Lower leg skin (tissue), 3 donors: Measurements from ENCODE around the gene QRICH2.

Source experiments
- POLR2A ChIP-seq, 2 donors: fragments of 450-650 bp; IDR thresholded peaks; one replicate each; pipeline ENCODE4 v1.6.1; 2016 to 2017; ENCODE audit warnings: antibody characterized with exemption in 2 of 2, mild to moderate bottlenecking in 1 of 2, moderate library complexity in 1 of 2
- TF ChIP-seq, protein P1 (sequence below), 3 donors: fragments of 450-650 bp; IDR thresholded peaks; one replicate each; pipeline ENCODE4 v1.5.1; 2016; ENCODE audit warnings: antibody characterized with exemption in 3 of 3, mild to moderate bottlenecking in 3 of 3, moderate library complexity in 2 of 3

DNA sequence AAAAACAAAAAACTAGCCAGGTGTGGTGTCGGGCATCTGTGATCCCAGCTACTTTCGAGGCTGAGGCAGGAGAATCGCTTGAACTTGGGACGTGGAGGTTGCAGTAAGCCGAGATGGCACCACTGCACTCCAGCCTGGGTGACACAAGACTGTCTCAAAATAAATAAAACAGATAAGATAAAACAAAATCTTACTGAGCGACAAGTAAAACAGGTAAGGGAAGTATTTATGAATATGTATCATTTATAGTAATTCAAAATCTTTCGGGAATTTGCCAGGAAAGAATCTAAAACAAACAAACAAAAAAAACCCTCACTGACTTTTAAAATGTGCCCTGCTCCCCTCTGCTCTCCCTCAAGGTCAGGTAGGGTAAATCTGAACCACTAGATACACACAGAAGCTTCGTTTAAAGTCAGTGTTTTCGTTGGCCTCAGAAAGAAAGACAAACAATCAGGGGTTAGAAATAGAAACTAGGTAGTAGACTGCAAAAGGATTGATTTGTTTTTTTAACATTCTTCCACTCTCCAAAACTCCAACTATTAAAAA lies 43.5 kb upstream of the QRICH2 start:
- TF ChIP-seq, protein P1, sequence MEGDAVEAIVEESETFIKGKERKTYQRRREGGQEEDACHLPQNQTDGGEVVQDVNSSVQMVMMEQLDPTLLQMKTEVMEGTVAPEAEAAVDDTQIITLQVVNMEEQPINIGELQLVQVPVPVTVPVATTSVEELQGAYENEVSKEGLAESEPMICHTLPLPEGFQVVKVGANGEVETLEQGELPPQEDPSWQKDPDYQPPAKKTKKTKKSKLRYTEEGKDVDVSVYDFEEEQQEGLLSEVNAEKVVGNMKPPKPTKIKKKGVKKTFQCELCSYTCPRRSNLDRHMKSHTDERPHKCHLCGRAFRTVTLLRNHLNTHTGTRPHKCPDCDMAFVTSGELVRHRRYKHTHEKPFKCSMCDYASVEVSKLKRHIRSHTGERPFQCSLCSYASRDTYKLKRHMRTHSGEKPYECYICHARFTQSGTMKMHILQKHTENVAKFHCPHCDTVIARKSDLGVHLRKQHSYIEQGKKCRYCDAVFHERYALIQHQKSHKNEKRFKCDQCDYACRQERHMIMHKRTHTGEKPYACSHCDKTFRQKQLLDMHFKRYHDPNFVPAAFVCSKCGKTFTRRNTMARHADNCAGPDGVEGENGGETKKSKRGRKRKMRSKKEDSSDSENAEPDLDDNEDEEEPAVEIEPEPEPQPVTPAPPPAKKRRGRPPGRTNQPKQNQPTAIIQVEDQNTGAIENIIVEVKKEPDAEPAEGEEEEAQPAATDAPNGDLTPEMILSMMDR (IDR thresholded peaks at IDR 0.05) = no peak
- no peak for TF ChIP-seq POLR2A (IDR thresholded peaks at IDR 0.05)
